ENCODE measurements around the gene TUBA3D.
"Not testable (repeated sequence)": the region's sequence is repeated elsewhere in the genome, so short reads cannot be mapped to it uniquely, and the experiment has no call there.

DNA sequence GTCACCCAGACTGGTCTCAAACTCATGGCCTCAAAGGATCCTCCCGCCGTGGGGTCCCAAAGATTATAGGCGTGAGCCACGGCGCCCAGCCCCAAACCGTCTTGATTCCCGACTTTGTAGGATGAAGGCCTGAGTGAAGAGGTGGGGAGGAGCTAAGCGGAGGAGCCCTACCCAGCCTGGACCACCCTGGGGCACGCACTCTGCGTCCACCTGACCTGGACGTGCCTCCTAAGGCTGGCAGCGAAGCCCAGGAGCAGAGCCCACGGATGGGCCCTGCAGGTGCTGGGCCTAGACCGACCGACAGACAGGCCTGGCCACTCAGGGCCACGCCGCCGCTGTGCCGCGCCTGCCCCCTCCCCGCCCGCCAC lies 15.5 kb downstream of the TUBA3D start:
- TF ChIP-seq, protein P1, sequence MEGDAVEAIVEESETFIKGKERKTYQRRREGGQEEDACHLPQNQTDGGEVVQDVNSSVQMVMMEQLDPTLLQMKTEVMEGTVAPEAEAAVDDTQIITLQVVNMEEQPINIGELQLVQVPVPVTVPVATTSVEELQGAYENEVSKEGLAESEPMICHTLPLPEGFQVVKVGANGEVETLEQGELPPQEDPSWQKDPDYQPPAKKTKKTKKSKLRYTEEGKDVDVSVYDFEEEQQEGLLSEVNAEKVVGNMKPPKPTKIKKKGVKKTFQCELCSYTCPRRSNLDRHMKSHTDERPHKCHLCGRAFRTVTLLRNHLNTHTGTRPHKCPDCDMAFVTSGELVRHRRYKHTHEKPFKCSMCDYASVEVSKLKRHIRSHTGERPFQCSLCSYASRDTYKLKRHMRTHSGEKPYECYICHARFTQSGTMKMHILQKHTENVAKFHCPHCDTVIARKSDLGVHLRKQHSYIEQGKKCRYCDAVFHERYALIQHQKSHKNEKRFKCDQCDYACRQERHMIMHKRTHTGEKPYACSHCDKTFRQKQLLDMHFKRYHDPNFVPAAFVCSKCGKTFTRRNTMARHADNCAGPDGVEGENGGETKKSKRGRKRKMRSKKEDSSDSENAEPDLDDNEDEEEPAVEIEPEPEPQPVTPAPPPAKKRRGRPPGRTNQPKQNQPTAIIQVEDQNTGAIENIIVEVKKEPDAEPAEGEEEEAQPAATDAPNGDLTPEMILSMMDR (IDR thresholded peaks at IDR 0.05), result not testable (repeated sequence)
- not testable (repeated sequence) for TF ChIP-seq POLR2A (IDR thresholded peaks at IDR 0.05)

Data from heart left ventricle (tissue), 13 donors.